ENCODE data around the gene GIPC3.

GRCh38 chr19:3586707-3587346, 1.5 kb downstream of the GIPC3 start:
- TF ChIP-seq CTCF (IDR thresholded peaks at IDR 0.05), result no peak
- no peak for TF ChIP-seq POLR2A (IDR thresholded peaks at IDR 0.05)

Measured in body of pancreas (tissue), 4 donors.